ENCODE data around the gene KATNAL1.

GRCh38 chr13:30295116-30295515, 12.2 kb downstream of the KATNAL1 start:
- TF ChIP-seq CTCF (IDR thresholded peaks at IDR 0.05) (no peak), EP300 (IDR thresholded peaks at IDR 0.05) (no peak), POLR2AphosphoS5 (IDR thresholded peaks at IDR 0.05) (no peak)

Measured in suprapubic skin (tissue), 4 donors.